ENCODE measurements around the gene CD226. TPM values are rescaled to one million over a fixed set of nuclear protein-coding genes. Genes with fewer than 3 reads are reported as not detected.
A peak's percentile ranks its signal among the peaks of the same experiment; 100 is the strongest.

Gene CD226
- total and polyA plus RNA-seq, 10 of the 15 experiments (the other 5 are each of a cell fraction or from before 2014, with no cell fraction given), result 12.9 to 68.8 (median 47.3) TPM

GRCh38 chr18:69885841-69886531 is 61.7 kb downstream of the CD226 start (continued):
- TF ChIP-seq, protein P1, sequence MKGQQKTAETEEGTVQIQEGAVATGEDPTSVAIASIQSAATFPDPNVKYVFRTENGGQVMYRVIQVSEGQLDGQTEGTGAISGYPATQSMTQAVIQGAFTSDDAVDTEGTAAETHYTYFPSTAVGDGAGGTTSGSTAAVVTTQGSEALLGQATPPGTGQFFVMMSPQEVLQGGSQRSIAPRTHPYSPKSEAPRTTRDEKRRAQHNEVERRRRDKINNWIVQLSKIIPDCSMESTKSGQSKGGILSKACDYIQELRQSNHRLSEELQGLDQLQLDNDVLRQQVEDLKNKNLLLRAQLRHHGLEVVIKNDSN (IDR thresholded peaks at IDR 0.05; ENCODE audit: borderline replicate concordance, extremely low read length, insufficient read depth, low read depth, low read length), result no peak
- no peak for TF ChIP-seq POLR2A (IDR thresholded peaks at IDR 0.05; ENCODE audit: low read depth, low read length)
- TF ChIP-seq RB1 (IDR thresholded peaks at IDR 0.05; ENCODE audit: borderline replicate concordance), result no peak
- TF ChIP-seq ATF2 (IDR thresholded peaks at IDR 0.05; ENCODE audit: low read length), result peak; percentile 35; the same call in 1 of the 2 replicates
- TF ChIP-seq USF2 (IDR thresholded peaks at IDR 0.05; ENCODE audit: borderline replicate concordance, low read depth, low read length), result no peak
- TF ChIP-seq KAT2A (conservative IDR thresholded peaks at IDR 0.05; ENCODE audit: control insufficient read depth, low read depth, low read length), result no peak
- no peak for TF ChIP-seq HDAC2 (IDR thresholded peaks at IDR 0.05)
- TF ChIP-seq ZBTB4 (CRISPR knock-in tag; IDR thresholded peaks at IDR 0.05), result no peak
- no peak for TF ChIP-seq FOXK2 (IDR thresholded peaks at IDR 0.05)
- TF ChIP-seq DPF2 (IDR thresholded peaks at IDR 0.05), result peak; percentile 85
- TF ChIP-seq, protein P2, sequence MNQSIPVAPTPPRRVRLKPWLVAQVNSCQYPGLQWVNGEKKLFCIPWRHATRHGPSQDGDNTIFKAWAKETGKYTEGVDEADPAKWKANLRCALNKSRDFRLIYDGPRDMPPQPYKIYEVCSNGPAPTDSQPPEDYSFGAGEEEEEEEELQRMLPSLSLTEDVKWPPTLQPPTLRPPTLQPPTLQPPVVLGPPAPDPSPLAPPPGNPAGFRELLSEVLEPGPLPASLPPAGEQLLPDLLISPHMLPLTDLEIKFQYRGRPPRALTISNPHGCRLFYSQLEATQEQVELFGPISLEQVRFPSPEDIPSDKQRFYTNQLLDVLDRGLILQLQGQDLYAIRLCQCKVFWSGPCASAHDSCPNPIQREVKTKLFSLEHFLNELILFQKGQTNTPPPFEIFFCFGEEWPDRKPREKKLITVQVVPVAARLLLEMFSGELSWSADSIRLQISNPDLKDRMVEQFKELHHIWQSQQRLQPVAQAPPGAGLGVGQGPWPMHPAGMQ (IDR thresholded peaks at IDR 0.05; ENCODE audit: borderline replicate concordance), result no peak
- TF ChIP-seq HDAC6 (IDR thresholded peaks at IDR 0.05; ENCODE audit: unreplicated experiment), result no peak
- no peak for TF ChIP-seq MAX (IDR thresholded peaks at IDR 0.05; ENCODE audit: low read depth, low read length)
- TF ChIP-seq MEF2A (IDR thresholded peaks at IDR 0.05; ENCODE audit: insufficient read depth, low read depth, low read length), result no peak
- no peak for TF ChIP-seq NR2C2 (IDR thresholded peaks at IDR 0.05; ENCODE audit: borderline replicate concordance, control insufficient read depth, insufficient read length, low read depth)
- peak; percentile 45; the same call in 1 of the 2 replicates for TF ChIP-seq IRF4 (IDR thresholded peaks at IDR 0.05; ENCODE audit: low read depth, low read length)
- TF ChIP-seq CHD1 (IDR thresholded peaks at IDR 0.05; ENCODE audit: low read depth, low read length), result no peak
- peak in 1 of 2 experiments; percentile 85; a peak in 3 of 4 replicates for TF ChIP-seq BHLHE40 (IDR thresholded peaks at IDR 0.05; ENCODE audit: borderline replicate concordance in 1 of 2, low read depth in 2 of 2, low read length in 1 of 2)
- 0 out of 2 replicates have a peak, but pooled peaks have one; percentile 19 for TF ChIP-seq ZNF217 (IDR thresholded peaks at IDR 0.05)
- no peak for TF ChIP-seq NFIC (IDR thresholded peaks at IDR 0.05; ENCODE audit: low read depth, low read length)
- TF ChIP-seq POLR2AphosphoS5 (IDR thresholded peaks at IDR 0.05; ENCODE audit: low read length), result no peak; the same call in 1 of the 2 replicates
- no peak for TF ChIP-seq TCF3 (IDR thresholded peaks at IDR 0.05; ENCODE audit: borderline replicate concordance, insufficient read depth, low read depth, low read length)
